H4 (cell line): Measurements from ENCODE around the gene ARMS2. TPM values are rescaled to one million over a fixed set of nuclear protein-coding genes. Genes with fewer than 3 reads are reported as not detected.

Experiments used
- DNase-seq: peaks from one replicate; pipeline ENCODE4 v3.0.0-alpha.2; 2015; ENCODE audit warnings: low spot score
- total RNA-seq: library from RNA; depleted of rRNA; stranded (reverse); fragments of >200 nt; shearing (Covaris generic); gene quantifications from 2 replicates; pipeline ENCODE4 v1.2.3, GENCODE V29; 2014

The ARMS2 gene
- total RNA-seq, 1 experiment from 2014 or later = not detected

DNA sequence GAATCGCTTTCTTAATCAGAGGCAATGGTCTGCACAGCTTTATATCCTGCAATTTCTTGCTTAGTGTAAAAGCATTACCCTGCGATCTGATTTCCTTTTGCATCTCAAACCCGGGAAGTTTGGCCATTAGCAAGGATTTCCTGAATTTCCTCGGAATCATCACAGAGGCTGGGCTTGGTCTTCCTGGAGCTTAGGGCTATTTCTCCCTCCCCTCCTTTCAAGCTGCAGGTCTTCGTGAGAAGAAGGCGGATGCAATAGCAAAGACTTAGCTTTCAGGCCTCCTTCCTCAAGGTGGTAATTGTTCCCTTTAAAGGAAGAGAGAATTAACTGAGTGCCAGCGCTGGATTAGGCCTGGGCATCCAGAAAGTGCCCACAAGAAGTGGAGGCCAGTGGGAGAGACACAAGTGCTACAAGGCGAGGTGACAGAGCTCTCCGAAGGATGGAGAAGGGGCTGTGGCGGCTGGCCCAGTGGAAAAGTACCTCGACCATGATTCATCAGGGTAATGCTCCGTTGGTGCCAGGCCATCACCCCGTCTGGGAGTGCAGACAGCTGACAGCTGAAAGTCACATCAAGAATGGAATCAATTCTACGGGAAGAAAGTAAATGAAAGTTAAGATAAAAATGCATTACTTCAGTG lies 4.0 kb upstream of the ARMS2 start:
- no peak for DNase-seq

DNA sequence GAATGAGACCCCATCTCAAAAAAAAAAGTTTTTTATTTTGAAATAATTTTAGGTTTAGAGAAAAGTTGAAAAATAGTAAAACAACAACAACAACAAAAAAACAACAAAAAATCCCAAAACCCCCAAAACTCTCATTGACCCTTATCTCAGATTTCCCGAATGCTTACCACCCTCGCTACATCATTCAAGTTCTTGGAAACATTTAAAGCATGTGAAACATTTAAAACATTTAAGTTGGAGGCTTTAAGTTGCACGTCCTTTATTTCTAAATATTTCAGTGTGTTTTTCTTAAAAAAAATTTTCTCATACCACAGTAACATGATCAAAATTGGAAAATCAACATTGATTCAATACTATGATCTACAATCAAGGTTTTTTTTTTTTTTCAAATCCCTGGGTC lies 382 bp upstream of the ARMS2 start:
- no peak for DNase-seq

DNA sequence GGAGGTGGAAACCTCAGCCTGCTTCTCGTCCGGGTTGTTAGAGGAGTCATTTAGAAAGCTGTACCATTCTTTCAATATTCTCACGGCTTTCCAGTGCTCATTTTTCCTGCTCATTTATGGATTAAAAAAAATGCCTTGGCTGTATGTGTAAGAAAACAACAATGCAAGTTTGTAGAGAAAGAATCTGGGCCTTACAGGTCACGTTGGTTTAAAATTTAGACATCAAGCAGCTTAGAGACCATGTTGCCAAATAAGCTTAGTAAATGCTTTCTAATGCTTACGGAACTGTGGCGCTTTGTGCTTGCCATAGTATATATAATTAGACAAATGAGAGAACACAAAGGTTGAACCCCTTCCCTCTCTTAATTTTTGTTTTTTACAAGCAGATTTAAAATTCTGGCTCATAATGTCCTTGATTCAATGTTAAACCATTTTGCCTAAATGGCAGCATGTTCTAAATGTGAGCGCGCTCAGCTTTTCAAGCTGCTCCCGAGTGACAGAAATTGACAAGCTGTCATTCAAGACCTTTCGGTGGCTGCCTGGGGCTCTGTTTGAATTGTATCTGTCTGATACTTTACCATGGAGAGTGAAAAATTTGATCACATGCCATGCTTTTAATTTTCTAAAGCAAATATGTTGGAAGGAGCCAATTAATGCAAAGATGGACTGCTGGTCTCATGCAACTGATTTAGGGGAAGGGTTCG lies 1.1 kb downstream of the ARMS2 start:
- no peak for DNase-seq

DNA sequence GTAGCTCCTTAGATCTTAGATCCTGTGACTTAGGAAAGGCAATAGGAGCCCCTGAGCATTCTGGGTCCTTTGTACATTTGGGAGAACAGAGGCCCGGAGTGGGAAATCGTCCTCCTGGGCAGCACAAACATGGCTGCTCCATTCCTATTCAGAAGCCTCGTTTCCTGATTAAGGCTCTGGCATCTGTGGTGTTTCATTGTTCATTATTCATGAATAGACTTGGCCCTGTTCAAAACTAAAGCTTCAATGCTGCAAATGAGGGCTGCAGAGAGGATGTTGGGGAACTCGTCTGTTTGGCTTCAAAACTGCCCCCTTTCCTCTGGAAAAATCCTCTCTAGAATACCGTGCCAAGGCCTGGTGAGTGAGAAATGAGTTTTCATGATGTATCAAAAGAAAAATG lies 3.5 kb downstream of the ARMS2 start:
- DNase-seq = no peak

DNA sequence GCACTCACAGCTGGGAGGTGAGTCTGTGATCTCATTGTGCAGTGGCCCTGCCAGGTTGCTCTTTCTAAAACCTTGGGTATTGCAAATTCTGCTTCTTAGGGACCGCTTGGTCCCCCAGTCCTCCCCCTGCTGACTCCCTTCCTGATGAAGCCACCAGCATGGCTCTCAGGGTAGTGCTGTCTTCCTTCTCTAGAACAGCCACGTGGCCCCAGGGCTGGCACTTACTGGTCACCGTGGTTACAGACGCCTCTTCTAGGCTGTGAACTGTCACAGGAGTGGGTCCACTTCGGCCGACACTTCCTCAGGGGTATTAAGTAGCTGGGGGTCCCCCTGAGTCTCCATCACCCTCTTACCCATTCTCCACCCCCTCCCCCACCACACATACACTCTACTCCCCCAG lies 4.2 kb downstream of the ARMS2 start:
- no peak for DNase-seq

DNA sequence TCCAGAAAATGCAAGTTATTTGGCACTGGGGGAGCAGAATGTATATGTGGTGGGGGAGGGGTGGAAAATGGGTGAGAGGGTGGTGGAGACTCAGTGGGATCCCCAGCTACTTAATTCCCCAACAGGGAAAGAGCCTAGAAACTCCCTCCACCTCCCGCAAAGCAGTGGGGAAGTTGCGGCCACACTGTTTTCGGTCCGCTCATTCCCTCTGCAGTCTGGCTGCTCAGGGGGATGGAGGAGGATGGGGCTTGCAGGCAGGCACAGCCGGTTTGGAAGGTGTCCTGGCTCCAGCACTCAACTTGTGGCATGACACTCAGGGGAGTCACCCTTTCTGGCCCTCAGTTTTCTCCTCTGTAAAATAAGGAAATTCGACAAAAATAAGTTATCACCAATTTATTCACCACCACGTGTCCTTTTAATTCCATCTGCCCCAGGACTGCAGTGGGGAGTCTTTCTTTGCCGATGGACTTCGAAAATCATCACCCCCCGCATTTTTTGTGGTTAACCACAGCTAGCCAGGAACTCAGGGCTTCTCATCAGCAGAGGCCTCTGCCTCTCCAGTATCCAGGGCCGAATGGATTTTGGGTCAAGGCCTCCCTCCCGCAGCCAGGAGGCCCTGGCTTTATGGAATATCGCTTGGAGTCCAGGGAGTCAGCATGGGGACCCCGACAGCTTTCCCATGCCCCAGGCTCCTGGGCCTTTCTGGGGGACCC lies 5.3 kb downstream of the ARMS2 start:
- no peak for DNase-seq

DNA sequence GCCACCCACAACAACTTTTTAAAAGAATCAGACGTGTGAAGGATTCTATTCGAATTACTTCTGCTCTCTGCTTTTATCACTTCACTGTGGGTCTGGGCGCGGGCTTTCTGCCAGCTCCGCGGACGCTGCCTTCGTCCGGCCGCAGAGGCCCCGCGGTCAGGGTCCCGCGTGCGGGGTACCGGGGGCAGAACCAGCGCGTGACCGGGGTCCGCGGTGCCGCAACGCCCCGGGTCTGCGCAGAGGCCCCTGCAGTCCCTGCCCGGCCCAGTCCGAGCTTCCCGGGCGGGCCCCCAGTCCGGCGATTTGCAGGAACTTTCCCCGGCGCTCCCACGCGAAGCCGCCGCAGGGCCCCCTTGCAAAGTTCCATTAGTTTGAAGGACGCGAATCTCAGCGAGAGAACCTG lies 6.4 kb downstream of the ARMS2 start:
- DNase-seq = no peak

DNA sequence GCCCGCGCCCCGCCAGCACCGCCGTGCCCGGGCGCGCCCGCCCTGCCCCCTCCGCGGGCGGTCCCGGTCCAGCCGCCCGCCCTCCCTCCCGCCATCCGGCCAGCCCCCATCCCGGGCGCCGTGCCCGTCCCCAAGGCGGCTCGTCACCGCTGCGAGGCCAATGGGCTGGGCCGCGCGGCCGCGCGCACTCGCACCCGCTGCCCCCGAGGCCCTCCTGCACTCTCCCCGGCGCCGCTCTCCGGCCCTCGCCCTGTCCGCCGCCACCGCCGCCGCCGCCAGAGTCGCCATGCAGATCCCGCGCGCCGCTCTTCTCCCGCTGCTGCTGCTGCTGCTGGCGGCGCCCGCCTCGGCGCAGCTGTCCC lies 6.9 kb downstream of the ARMS2 start, which contains the start of gene HTRA1:
Gene HTRA1, plus strand, starts transcription at position 187 of the 362 bp plus-strand sequence. Its CDS starts 100 bp downstream, at position 287.
- peak; percentile 37 for DNase-seq

DNA sequence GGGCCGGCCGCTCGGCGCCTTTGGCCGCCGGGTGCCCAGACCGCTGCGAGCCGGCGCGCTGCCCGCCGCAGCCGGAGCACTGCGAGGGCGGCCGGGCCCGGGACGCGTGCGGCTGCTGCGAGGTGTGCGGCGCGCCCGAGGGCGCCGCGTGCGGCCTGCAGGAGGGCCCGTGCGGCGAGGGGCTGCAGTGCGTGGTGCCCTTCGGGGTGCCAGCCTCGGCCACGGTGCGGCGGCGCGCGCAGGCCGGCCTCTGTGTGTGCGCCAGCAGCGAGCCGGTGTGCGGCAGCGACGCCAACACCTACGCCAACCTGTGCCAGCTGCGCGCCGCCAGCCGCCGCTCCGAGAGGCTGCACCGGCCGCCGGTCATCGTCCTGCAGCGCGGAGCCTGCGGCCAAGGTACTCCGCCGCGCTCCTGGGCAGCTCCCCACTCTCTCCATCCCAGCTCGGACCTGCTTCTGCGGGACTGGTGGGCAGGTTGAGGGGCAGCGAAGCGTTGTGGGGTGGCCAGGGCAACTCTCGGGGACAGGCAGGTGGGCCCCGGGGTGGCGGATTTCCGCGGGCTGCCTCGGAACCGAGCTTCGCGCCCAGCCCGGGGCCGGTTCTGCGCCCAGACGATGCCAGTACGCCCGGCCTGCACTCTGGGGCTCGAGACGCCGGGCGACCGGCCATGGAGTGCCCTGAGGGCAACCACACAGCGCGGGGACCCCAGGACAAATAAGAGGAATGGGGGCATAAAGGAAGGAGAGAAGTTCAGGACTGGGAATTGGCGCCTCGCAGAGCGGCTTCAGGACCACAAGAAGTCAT lies 7.5 kb downstream of the ARMS2 start:
- no peak for DNase-seq

DNA sequence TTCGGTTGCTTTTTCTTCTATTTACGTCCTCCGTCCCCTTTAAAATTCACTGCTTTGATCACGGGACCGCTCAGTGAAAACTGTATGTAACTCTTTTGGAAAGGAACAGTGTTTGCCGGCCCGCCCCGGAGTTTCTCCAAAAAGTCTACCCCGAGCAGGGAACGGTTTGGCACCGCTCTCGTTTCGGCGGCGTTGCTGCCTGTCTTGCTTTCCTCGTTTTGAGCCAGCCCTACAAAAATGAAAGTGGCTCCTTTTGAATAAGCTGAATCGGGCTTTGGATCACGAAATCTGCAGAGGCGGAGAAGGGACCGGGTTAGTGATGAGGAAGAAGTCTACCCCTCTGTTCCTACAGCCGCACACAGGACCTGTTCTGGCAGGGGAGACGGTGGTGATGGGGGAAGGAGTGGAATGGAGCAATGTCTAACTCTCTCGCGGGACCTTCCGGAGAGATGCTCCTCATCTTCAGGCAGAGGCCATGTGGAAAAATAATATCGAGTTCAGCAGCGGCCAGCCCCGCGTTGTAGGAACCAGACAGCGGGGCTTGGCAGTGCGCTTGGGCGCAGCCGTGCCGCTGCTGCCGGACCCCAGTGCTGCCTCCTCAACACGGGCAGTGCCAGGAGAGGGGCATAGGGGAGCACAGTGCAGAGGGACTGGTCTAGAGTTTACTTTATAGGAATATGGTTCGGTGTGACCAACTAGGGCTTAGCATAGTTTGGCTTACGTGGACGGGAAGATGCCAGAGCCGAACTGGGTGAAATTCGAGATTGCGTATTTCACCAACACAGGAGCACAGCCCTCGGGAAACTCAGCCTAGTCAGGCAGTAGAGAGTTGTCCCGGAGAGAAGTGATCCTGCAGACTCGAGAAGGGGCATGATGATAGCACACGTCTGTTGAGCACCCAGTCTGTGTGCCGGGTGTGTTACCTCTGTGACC lies 8.3 kb downstream of the ARMS2 start:
- DNase-seq = no peak

DNA sequence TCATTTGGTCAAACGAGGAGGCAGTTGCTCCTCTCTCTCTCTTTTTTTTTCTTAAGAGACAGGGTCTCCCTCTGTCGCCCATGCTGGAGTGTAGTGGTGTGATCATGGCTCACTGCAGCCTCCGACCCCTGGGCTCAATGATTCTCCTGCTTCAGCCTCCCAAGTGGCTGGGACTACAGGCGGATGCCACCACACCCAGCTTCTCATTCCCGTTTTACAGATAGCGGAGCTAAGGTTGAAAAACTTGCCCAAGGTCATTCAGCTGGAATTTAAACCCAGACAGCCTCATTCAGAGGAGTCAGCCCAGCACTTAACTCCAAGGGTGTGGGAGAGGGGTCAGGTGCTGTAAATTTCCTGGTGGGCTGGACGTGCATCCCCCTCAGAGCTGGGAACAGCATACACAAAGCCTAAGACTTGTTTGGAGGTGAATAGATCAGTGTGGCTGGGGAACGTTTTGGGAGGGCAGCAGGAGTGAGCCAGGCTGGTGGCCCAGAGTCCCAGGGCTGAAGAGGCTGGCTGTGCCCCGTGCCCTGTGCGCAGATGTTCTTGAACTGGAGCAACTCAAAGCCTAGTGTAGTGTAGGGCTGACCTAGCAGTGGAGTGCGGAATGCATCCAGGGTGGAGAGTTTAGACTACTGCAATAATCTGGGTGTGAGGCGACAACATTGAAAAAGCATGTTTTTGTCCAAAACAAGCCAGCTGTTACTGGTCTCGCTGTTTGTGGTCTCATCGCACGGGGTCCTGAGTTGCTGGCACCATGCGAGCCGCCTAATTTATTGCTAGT lies 9.2 kb downstream of the ARMS2 start:
- no peak for DNase-seq

DNA sequence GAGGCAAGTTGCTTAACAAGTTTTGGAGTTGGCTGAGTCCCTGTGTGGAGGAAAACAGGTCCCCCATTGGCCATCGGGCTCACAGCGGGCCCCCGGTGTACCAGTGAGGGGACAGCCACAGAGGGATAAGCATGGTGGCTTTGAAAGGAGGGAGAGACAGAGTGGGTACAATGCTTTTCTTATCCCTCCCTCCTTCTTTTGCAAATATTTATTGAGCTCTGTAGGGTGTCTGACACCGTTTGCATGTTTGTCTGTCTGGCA lies 9.7 kb downstream of the ARMS2 start:
- no peak for DNase-seq

DNA sequence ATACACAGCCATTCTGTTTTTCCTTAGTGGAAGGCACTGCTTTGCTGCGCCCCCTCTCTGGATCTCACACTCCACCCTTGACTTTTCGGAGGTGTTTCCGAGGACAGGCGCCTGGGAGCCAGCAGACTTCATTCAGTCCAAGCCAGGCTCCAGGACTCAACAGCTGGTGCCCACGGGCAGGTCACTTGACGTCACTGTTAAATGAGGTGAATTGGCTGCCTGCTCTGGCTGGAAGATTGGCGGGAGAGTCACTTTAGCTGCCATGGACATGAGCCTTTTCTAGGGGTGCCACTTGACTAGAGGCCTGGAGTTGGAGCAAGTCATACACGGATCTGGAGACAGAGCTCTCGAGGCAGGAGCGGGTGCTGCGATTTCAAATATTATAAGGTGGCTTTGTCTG lies 10.1 kb downstream of the ARMS2 start:
- DNase-seq = no peak

DNA sequence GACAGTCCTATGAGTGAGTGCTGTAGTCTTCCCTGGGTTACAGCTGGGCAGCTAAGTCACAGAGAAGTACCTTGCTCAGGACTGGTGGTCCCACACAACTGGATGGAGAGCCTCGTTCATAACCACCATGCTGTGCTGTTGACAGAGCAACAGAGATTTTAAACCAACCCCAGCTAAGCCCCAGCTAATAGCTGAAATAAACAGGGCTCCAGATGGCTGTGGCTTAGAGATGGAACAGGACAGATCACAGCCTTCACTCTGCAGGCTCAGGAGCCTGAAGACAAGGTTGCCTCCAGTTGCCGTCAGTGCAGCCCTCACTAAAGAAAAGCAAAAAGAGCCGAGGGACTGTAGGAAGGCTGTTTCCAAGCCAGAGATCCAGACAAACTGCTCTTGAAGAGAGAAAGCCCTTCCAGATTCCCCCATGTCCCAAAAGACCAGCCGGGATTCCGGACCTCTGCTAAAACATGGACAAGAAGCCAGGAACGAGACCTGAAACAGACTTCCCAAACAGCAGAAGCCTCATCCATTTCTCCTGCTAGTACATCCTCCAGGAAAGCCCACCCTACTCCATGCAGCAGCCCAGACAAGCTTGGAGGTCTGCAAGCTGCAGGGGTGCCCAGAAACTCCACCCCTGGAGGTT lies 11.1 kb downstream of the ARMS2 start:
- DNase-seq = no peak

DNA sequence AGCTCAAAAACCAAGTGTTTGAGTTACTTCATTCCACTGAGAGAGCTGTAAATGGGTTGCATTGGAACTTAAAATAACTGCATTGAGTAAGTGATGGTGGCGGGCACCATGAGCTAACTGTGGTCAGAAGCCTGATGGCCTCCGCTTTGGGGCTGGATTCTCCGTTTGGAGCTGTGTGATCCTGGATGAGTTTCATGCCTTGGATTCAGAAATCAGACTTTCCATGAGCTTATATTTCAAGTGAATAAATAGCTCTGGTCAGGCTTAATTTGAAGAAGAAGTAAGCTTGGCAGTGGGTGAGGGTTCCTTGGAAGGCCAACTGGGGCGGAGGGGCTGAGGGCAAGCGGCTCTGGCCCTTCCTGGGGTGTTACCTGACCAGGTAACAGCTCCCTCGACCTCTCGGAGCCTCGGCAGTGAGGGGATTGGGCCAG lies 12.5 kb downstream of the ARMS2 start:
- DNase-seq = no peak

DNA sequence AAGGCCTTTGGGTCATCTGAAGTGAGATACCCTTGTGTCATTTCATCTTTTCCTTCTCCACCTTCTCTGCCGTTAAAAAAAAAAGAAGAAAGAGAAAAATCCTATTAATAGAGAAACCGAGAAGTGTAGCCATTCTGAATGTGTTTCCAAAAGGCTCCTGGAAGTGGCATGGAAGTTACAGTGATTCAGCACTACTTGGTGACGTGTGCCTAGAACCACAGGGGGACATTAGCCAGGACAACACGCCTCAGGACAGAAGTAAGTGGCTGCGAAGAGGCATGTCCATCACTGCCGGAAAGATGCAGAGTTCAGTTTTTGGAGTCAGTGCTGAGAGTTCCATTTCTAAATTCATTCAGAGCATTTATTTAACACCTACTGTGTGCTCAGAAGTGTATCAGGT lies 13.2 kb downstream of the ARMS2 start:
- no peak for DNase-seq

DNA sequence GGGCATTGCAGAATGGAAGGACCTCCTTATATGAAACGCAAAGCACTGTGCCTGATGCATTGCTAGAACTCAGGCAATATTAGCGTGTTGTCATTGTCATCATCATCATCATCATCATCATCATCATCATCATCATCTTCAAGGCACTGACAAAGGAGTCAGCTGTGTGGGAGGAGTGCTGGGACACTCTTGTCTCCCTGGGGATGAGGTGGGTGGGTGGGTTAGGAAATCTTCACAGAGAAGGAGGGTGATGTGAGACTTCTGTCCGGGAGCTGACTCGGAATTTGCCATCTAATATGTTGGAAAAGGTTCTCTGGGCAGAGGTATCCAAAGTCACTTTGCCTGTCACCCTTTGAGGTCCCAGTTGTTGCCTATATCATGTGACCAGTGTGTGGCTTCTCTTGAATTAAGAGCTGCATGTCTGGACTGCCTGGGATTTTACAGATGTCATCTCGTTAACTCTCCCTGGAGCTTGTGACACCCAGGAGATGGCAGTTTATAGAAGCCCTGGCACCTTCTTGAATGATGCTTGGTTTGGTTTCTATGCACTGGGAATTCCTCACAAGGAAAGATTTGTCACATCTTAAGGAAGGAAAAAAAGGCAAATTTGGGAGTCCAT lies 14.0 kb downstream of the ARMS2 start:
- DNase-seq = no peak

DNA sequence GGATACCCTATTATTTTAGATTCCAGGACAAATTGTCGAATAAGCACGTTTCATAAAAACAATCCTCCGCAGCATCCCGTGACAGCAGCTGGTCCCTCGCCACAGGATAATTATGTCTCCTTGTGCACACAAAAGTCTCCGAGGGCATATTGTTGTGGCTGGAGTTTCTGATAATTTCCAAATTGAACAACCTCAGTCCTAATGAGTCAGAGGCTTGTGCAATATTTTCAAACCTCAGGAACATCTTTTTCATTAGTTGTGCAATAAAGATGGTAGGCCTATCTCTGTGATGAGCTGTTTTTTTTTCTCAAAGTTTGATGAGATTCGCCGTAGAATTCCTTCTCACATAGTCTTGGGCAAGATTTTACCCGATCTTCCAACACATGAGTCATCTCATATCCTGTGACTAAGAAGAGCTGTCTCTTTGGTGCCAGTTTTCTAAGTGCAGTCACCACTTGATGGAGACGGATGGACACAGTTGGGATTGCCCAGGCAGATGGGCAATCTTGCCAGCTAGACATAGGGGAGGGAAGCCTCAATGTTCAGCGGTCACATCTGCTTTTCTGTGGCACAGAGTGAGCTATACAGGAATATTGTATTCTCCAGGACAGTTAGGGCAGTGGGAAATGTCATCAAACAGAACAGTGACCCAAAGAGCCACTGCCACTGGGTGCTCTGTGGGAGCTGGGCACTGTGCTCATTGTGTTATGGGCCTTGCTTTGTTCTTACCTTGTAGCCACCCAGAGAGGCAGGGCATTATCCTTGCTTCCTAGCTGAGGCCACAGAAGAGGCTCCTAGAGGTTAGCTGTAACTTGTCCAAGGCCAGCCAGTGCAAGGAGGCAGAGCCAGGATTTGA lies 14.7 kb downstream of the ARMS2 start:
- peak; percentile 74 for DNase-seq

DNA sequence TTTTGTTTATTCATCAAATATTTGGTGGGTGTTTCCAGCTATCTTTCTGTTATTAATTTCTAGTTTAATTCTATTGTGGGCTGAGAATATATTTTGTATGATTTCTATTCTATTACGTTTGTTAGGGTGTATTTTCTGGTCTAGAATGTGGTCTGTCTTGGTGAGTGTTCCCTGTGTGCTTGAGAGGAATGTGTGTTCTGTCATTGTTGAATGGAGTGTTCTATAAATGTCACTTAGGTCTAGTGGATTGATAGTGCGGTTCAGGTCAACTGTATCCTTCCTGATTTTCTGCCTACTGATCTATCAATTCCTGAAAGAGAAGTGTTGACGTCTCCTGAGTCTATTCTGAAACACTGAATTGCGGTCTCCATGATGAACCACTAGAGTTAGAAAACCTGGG lies 15.4 kb downstream of the ARMS2 start:
- DNase-seq = no peak
